ENCODE data around the gene ACSF2.

The ACSF2 gene

DNA sequence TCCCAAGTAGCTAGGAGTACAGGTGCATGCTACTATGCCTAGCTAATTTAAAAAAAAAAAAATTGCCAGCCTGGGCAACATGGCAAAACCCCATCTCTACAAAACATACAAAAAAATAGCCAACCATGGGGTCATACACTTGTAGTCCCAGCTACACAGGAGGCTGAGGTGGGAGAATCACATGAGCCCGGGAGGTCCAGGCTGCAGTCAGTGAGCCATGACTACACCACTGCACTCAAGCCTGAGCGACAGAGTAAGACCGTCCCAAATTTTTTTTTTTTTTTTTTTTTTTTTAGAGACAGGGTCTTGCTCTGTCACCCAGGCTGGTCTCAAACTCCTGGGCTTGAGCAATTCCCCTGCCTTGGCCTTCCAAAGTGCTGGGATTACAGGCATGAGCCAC, 27.9 kb downstream of the ACSF2 start:
- no peak for DNase-seq (ENCODE audit: insufficient read length, low spot score)

GRCh38 chr17:50457621-50458020, 31.6 kb downstream of the ACSF2 start:
- TF ChIP-seq CTCF (IDR thresholded peaks at IDR 0.05; ENCODE audit: insufficient read depth, missing control alignments) = no peak
- DNase-seq (ENCODE audit: insufficient read length, low spot score) (no peak), FAIRE-seq (no peak)

More for the DNA sequence above, 27.9 kb downstream of the ACSF2 start:
- no peak for TF ChIP-seq CTCF (IDR thresholded peaks at IDR 0.05; ENCODE audit: insufficient read depth, missing control alignments)
- no peak for FAIRE-seq

DNA sequence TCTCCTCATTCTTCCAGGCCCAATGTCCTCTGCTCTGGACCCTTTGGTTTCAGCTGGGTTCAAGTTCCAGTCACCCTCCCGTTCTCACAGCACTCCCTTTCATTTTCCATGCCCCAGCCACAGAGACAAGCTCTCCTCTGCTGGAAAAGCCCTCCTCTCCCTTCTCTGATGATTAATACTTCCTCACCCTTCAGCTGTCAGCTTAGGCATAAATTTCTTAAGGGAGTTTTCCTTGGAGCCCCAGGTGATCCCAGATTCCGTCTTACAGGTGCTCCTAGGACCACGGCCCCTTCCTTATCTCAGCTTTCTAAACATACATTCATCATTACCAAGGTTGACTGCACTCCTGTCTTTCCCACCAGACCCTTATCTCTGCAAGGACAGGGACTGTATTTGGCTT, 32.3 kb downstream of the ACSF2 start:
- no peak for TF ChIP-seq CTCF (IDR thresholded peaks at IDR 0.05; ENCODE audit: insufficient read depth, missing control alignments)
- no peak for DNase-seq (ENCODE audit: insufficient read length, low spot score)
- no peak for FAIRE-seq

- TF ChIP-seq CTCF (IDR thresholded peaks at IDR 0.05; ENCODE audit: insufficient read depth, missing control alignments) = no peak
- FAIRE-seq (no peak), DNase-seq (ENCODE audit: insufficient read length, low spot score) (no peak)
These were observed 33.0 kb downstream of the ACSF2 start for GRCh38 chr17:50458701-50459676.

DNA sequence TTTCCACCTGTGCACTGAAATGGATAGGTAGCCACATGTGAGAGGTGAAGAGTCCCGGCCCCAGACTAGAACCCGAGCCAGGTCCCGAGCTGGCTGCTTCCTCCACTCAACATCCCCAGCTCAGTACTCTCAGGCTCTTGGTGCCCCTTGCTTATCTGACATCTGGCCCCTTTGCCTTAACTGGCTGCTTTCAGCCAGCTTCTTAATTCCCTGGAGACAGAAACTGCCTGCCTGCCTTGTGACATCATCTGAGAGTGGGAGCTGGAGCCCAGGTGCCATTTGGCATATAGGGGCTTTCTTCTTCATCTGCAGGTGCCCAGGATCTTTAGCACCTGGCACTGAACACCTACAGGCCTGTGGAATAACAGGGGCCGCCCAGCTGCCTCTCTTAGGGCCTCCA, 33.7 kb downstream of the ACSF2 start:
- DNase-seq (ENCODE audit: insufficient read length, low spot score) (no peak), FAIRE-seq (no peak)
- TF ChIP-seq CTCF (IDR thresholded peaks at IDR 0.05; ENCODE audit: insufficient read depth, missing control alignments) = no peak

GRCh38 chr17:50460831-50461526, 35.0 kb downstream of the ACSF2 start:
- FAIRE-seq = no peak
- no peak for DNase-seq (ENCODE audit: insufficient read length, low spot score)
- no peak for TF ChIP-seq CTCF (IDR thresholded peaks at IDR 0.05; ENCODE audit: insufficient read depth, missing control alignments)

Measured in D721Med (cell line).